GM12864 (cell line): Measurements from ENCODE around the gene WHAMM.
"Not testable (repeated sequence)": the region's sequence is repeated elsewhere in the genome, so short reads cannot be mapped to it uniquely, and the experiment has no call there.

ENCODE experiments used
- DNase-seq: peaks from one replicate; pipeline ENCODE4 v3.0.0-alpha.2; 2011; ENCODE audit warnings: low read depth
- H3K4me3 ChIP-seq: 2 replicates; pipeline ENCODE4 v1.5.1; 2011; ENCODE audit warnings: mild to moderate bottlenecking, low read depth, low read length, control low read depth
- CTCF ChIP-seq: IDR thresholded peaks from 2 replicates; pipeline ENCODE4 v1.5.1; 2011; ENCODE audit warnings: low read depth, mild to moderate bottlenecking, moderate library complexity, low read length, control low read depth, inconsistent platforms; ENCODE audit errors: missing control alignments

WHAMM gene

GRCh38 chr15:82810890-82811426 lies 1.5 kb downstream of the WHAMM start:
- no peak for TF ChIP-seq CTCF
- no peak for DNase-seq
- peak overlapping the region; percentile 95 for H3K4me3 ChIP-seq

DNA sequence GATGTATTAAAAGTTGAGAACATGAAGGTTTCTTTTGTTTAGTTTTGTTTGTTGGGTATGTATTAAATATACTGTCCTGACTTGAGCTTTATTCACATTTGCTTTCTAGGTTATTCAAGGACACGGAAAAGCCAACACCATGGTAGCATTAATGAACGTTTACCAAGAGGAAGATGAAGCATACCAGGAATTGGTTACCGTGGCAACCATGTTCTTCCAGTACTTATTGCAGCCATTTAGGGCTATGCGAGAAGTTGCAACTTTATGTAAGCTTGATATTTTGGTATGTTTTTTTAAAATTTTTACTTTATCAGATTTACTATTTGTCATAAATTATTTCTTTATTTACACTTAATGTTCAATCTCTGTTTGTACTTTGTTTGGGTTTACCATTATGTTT lies 3.6 kb downstream of the WHAMM start:
- H3K4me3 ChIP-seq, result no peak overlapping the region
- no peak for DNase-seq
- TF ChIP-seq CTCF, result no peak

DNA sequence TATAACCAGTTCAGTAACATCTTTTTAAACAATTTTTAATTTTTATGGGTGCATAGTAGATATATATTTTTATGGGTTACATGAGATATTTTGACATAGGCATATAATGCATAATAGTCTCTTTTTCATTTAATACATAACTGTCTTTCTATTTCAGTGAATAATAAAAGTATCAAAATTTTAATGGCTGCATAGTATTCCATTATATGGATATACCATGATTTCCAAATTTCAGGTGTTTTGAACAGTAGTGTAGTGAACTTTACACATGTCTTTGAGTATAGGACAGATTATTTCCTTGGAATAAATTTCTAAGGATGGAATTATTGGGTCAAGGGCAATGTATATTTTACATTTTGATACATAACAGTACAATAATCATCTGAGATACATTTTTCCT lies 10.7 kb downstream of the WHAMM start:
- no peak for DNase-seq
- H3K4me3 ChIP-seq, result no peak overlapping the region
- TF ChIP-seq CTCF, result no peak

DNA sequence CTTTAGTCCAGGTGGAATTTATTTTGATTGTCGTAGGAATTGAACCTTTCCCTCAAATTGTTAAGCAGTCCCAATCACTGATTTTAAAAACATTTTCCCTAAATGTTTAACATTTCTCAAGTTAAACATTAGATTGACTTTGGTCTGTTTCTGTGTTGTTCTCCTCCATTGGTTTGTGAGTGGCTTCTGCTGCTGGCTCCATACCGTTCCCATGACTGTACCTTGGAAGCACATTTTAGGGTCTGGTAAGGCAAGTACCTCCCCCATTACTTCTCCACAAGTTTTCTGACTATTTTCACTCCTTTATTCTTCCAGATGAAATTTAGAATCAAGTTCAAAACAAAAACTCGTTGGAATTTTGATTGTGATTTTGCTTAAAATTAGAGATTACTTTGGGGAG lies 12.0 kb downstream of the WHAMM start:
- not testable (repeated sequence) for DNase-seq, H3K4me3 ChIP-seq

GRCh38 chr15:82821851-82822250 lies 12.4 kb downstream of the WHAMM start:
- not testable (repeated sequence) for DNase-seq, H3K4me3 ChIP-seq

- no peak for DNase-seq
- H3K4me3 ChIP-seq, result no peak overlapping the region
- TF ChIP-seq CTCF, result no peak
These were observed 13.6 kb downstream of the WHAMM start for GRCh38 chr15:82823049-82823448.

- no peak overlapping the region for H3K4me3 ChIP-seq
- no peak for TF ChIP-seq CTCF
- no peak for DNase-seq
These were observed 18.6 kb downstream of the WHAMM start for GRCh38 chr15:82828075-82828474.

DNA sequence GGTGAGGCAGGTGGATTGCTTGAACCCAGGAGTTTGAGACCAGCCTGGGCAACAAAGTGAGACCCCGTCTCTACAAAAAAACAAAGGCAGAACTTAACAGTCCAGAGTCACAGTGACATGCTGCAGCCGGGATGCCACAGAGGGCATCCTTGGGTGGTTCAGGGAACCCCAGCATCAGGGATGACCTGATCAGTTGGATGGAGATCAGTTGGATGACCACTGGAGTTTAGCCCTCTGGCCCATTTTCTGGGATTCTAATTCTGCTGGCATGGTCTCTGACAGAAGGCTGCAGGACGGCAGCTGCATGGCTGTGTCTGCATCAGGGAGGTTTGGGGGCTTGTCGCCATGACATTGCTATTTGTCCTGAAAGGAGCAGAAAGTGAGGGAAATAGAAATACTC lies 19.8 kb downstream of the WHAMM start:
- H3K4me3 ChIP-seq, result no peak overlapping the region
- no peak for DNase-seq
- TF ChIP-seq CTCF, result no peak
